ENCODE measurements around the gene BAMBI.

The BAMBI gene

GRCh38 chr10:28692050-28692449, 14.7 kb downstream of the BAMBI start:
- H3K9me3 ChIP-seq (replicated peaks in 1 of 2; ENCODE audit: control insufficient read depth in 2 of 2, insufficient read depth in 1 of 2, low read depth in 1 of 2, low read length in 2 of 2): no peaks in the 10 kb centered on the region
- no peak overlapping the region for H2BK5ac ChIP-seq (ENCODE audit: low read length)
- H3K23ac ChIP-seq (ENCODE audit: low read depth, low read length, poor library complexity): no peak overlapping the region
- peaks cover 0 to 11% (median 0%) of the 10 kb centered on the region in 3 experiments for H3K27me3 ChIP-seq (ENCODE audit: control insufficient read depth in 3 of 3, insufficient read depth in 3 of 3, low read depth in 1 of 3, low read length in 3 of 3)
- no peak overlapping the region for H2AK5ac ChIP-seq (ENCODE audit: low read depth, low read length)
- no peak overlapping the region for H3K18ac ChIP-seq (ENCODE audit: low read length)
- no peak overlapping the region for H3K9ac ChIP-seq (ENCODE audit: low read depth, low read length, poor library complexity)
- no peak overlapping the region for H3K14ac ChIP-seq (ENCODE audit: low read length)
- H2AFZ ChIP-seq (ENCODE audit: low read length): no peak overlapping the region
- H3K4me2 ChIP-seq (ENCODE audit: insufficient read depth, low read length, poor library complexity, severe bottlenecking): no peak overlapping the region
- H3K4me3 ChIP-seq (ENCODE audit: low read length in 2 of 2): no peak overlapping the region
- no peaks in the 10 kb centered on the region for H3K4me1 ChIP-seq (ENCODE audit: control insufficient read depth in 2 of 2, insufficient read depth in 1 of 2, low read depth in 1 of 2, low read length in 2 of 2)
- no CpG with 5 or more reads among the region's 3 CpGs for WGBS, 2 donors (ENCODE audit: extremely low coverage in 2 of 2, insufficient read length in 2 of 2, insufficient replicate concordance in 1 of 2)
- no peak overlapping the region for H2BK15ac ChIP-seq (ENCODE audit: low read length)
- H4K91ac ChIP-seq (ENCODE audit: low read depth, low read length, poor library complexity): no peak overlapping the region
- H3K79me1 ChIP-seq (ENCODE audit: low read depth, low read length): no peaks in the 10 kb centered on the region
- H2BK12ac ChIP-seq (ENCODE audit: low read length): no peak overlapping the region
- H3K27ac ChIP-seq (replicated peaks; ENCODE audit: low read length): no peak overlapping the region
- no peaks in the 10 kb centered on the region for H3K36me3 ChIP-seq (replicated peaks in 1 of 2; ENCODE audit: control insufficient read depth in 2 of 2, insufficient read depth in 2 of 2, low read length in 2 of 2)
- no peak overlapping the region for H3K4ac ChIP-seq (ENCODE audit: low read length)
- no peak overlapping the region for H2BK120ac ChIP-seq (ENCODE audit: low read depth, low read length)
- H4K8ac ChIP-seq (ENCODE audit: low read depth, low read length): no peak overlapping the region
- no peak for DNase-seq (ENCODE audit: low spot score)

GRCh38 chr10:28694530-28694929, 17.2 kb downstream of the BAMBI start:
- no peak overlapping the region for H2AFZ ChIP-seq (ENCODE audit: low read length)
- no peak overlapping the region for H2BK15ac ChIP-seq (ENCODE audit: low read length)
- H3K9ac ChIP-seq (ENCODE audit: low read depth, low read length, poor library complexity): no peak overlapping the region
- H3K4me1 ChIP-seq (ENCODE audit: control insufficient read depth in 2 of 2, insufficient read depth in 1 of 2, low read depth in 1 of 2, low read length in 2 of 2): no peaks in the 10 kb centered on the region
- no peak overlapping the region for H2BK5ac ChIP-seq (ENCODE audit: low read length)
- H3K4ac ChIP-seq (ENCODE audit: low read length): no peak overlapping the region
- H3K9me3 ChIP-seq (replicated peaks in 1 of 2; ENCODE audit: control insufficient read depth in 2 of 2, insufficient read depth in 1 of 2, low read depth in 1 of 2, low read length in 2 of 2): no peaks in the 10 kb centered on the region
- no peak overlapping the region for H4K91ac ChIP-seq (ENCODE audit: low read depth, low read length, poor library complexity)
- no peak overlapping the region for H3K4me3 ChIP-seq (ENCODE audit: low read length in 2 of 2)
- peaks cover 0 to 4% (median 0%) of the 10 kb centered on the region in 3 experiments for H3K27me3 ChIP-seq (ENCODE audit: control insufficient read depth in 3 of 3, insufficient read depth in 3 of 3, low read depth in 1 of 3, low read length in 3 of 3)
- H2BK12ac ChIP-seq (ENCODE audit: low read length): no peak overlapping the region
- no peak overlapping the region for H3K23ac ChIP-seq (ENCODE audit: low read depth, low read length, poor library complexity)
- H3K4me2 ChIP-seq (ENCODE audit: insufficient read depth, low read length, poor library complexity, severe bottlenecking): no peak overlapping the region
- no peak overlapping the region for H2BK120ac ChIP-seq (ENCODE audit: low read depth, low read length)
- H3K36me3 ChIP-seq (replicated peaks in 1 of 2; ENCODE audit: control insufficient read depth in 2 of 2, insufficient read depth in 2 of 2, low read length in 2 of 2): no peaks in the 10 kb centered on the region
- no peak overlapping the region for H4K8ac ChIP-seq (ENCODE audit: low read depth, low read length)
- no peak overlapping the region for H2AK5ac ChIP-seq (ENCODE audit: low read depth, low read length)
- no peak overlapping the region for H3K18ac ChIP-seq (ENCODE audit: low read length)
- no peak overlapping the region for H3K27ac ChIP-seq (replicated peaks; ENCODE audit: low read length)
- no peak for DNase-seq (ENCODE audit: low spot score)
- no peaks in the 10 kb centered on the region for H3K79me1 ChIP-seq (ENCODE audit: low read depth, low read length)
- peak overlapping the region; percentile 79 for H3K14ac ChIP-seq (ENCODE audit: low read length)
- no CpG with 5 or more reads among the region's 5 CpGs for WGBS, 2 donors (ENCODE audit: extremely low coverage in 2 of 2, insufficient read length in 2 of 2, insufficient replicate concordance in 1 of 2)

GRCh38 chr10:28698075-28698474, 20.8 kb downstream of the BAMBI start:
- H3K27ac ChIP-seq (replicated peaks; ENCODE audit: low read length): no peak overlapping the region

GRCh38 chr10:28704464-28705161, 27.3 kb downstream of the BAMBI start:
- DNase-seq (ENCODE audit: low spot score): no peak
- Histone ChIP-seq H2AK5ac (ENCODE audit: low read depth, low read length) (no peak overlapping the region), H3K4me3 (ENCODE audit: low read length in 2 of 2) (no peak overlapping the region), H3K14ac (ENCODE audit: low read length) (no peak overlapping the region), H3K4me2 (ENCODE audit: insufficient read depth, low read length, poor library complexity, severe bottlenecking) (no peak overlapping the region), H3K79me1 (ENCODE audit: low read depth, low read length) (no peaks in the 10 kb centered on the region), H4K8ac (ENCODE audit: low read depth, low read length) (no peak overlapping the region), H2BK12ac (ENCODE audit: low read length) (no peak overlapping the region), H3K4me1 (ENCODE audit: control insufficient read depth in 2 of 2, insufficient read depth in 1 of 2, low read depth in 1 of 2, low read length in 2 of 2) (no peaks in the 10 kb centered on the region), H2BK15ac (ENCODE audit: low read length) (no peak overlapping the region), H3K23ac (ENCODE audit: low read depth, low read length, poor library complexity) (no peak overlapping the region), H3K27me3 (ENCODE audit: control insufficient read depth in 3 of 3, insufficient read depth in 3 of 3, low read depth in 1 of 3, low read length in 3 of 3) (no peaks in the 10 kb centered on the region), H3K4ac (ENCODE audit: low read length) (no peak overlapping the region), H2BK120ac (ENCODE audit: low read depth, low read length) (no peak overlapping the region), H2BK5ac (ENCODE audit: low read length) (no peak overlapping the region), H3K36me3 (replicated peaks in 1 of 2; ENCODE audit: control insufficient read depth in 2 of 2, insufficient read depth in 2 of 2, low read length in 2 of 2) (no peaks in the 10 kb centered on the region), H3K9ac (ENCODE audit: low read depth, low read length, poor library complexity) (no peak overlapping the region), H4K91ac (ENCODE audit: low read depth, low read length, poor library complexity) (no peak overlapping the region), H3K9me3 (replicated peaks in 1 of 2; ENCODE audit: control insufficient read depth in 2 of 2, insufficient read depth in 1 of 2, low read depth in 1 of 2, low read length in 2 of 2) (peaks cover 0 to 2% of the 10 kb centered on the region in 2 donors), H2AFZ (ENCODE audit: low read length) (no peak overlapping the region), H3K27ac (replicated peaks; ENCODE audit: low read length) (no peak overlapping the region), H3K18ac (ENCODE audit: low read length) (no peak overlapping the region)
- WGBS, 2 donors (ENCODE audit: extremely low coverage in 2 of 2, insufficient read length in 2 of 2, insufficient replicate concordance in 1 of 2): no CpG with 5 or more reads among the region's 12 CpGs

More at GRCh38 chr10:28698075-28698474, 20.8 kb downstream of the BAMBI start:
- no peak overlapping the region for H3K4ac ChIP-seq (ENCODE audit: low read length)
- H3K27me3 ChIP-seq (ENCODE audit: control insufficient read depth in 3 of 3, insufficient read depth in 3 of 3, low read depth in 1 of 3, low read length in 3 of 3): peaks cover 0 to 4% (median 0%) of the 10 kb centered on the region in 3 experiments
- no peaks in the 10 kb centered on the region for H3K4me1 ChIP-seq (ENCODE audit: control insufficient read depth in 2 of 2, insufficient read depth in 1 of 2, low read depth in 1 of 2, low read length in 2 of 2)
- H2AFZ ChIP-seq (ENCODE audit: low read length): no peak overlapping the region
- H2BK5ac ChIP-seq (ENCODE audit: low read length): no peak overlapping the region
- no peak overlapping the region for H3K4me2 ChIP-seq (ENCODE audit: insufficient read depth, low read length, poor library complexity, severe bottlenecking)
- H4K8ac ChIP-seq (ENCODE audit: low read depth, low read length): no peak overlapping the region
- H4K91ac ChIP-seq (ENCODE audit: low read depth, low read length, poor library complexity): no peak overlapping the region
- no peak overlapping the region for H3K4me3 ChIP-seq (ENCODE audit: low read length in 2 of 2)
- no CpG with 5 or more reads among the region's 2 CpGs for WGBS, 2 donors (ENCODE audit: extremely low coverage in 2 of 2, insufficient read length in 2 of 2, insufficient replicate concordance in 1 of 2)
- no peak for DNase-seq (ENCODE audit: low spot score)
- no peak overlapping the region for H2AK5ac ChIP-seq (ENCODE audit: low read depth, low read length)
- no peak overlapping the region for H3K18ac ChIP-seq (ENCODE audit: low read length)
- H3K14ac ChIP-seq (ENCODE audit: low read length): no peak overlapping the region
- no peak overlapping the region for H2BK15ac ChIP-seq (ENCODE audit: low read length)
- no peaks in the 10 kb centered on the region for H3K79me1 ChIP-seq (ENCODE audit: low read depth, low read length)
- no peak overlapping the region for H3K23ac ChIP-seq (ENCODE audit: low read depth, low read length, poor library complexity)
- no peaks in the 10 kb centered on the region for H3K36me3 ChIP-seq (replicated peaks in 1 of 2; ENCODE audit: control insufficient read depth in 2 of 2, insufficient read depth in 2 of 2, low read length in 2 of 2)
- H2BK12ac ChIP-seq (ENCODE audit: low read length): no peak overlapping the region
- peaks cover 0 to 2% of the 10 kb centered on the region in 2 donors for H3K9me3 ChIP-seq (replicated peaks in 1 of 2; ENCODE audit: control insufficient read depth in 2 of 2, insufficient read depth in 1 of 2, low read depth in 1 of 2, low read length in 2 of 2)
- H3K9ac ChIP-seq (ENCODE audit: low read depth, low read length, poor library complexity): no peak overlapping the region
- no peak overlapping the region for H2BK120ac ChIP-seq (ENCODE audit: low read depth, low read length)

All from neuronal stem cell (in vitro differentiated cells).